HG03060 (cell line): ENCODE data around the gene POTEB3.
"Not testable (repeated sequence)": the region's sequence is repeated elsewhere in the genome, so short reads cannot be mapped to it uniquely, and the experiment has no call there.

ENCODE experiments used
- ATAC-seq: cut with Tn5 transposase; IDR thresholded peaks from one replicate; pipeline ENCODE4 v1.9.1; 2021; ENCODE audit warnings: low read depth, moderate number of reproducible peaks; ENCODE audit not compliant: unreplicated experiment

Gene POTEB3

GRCh38 chr15:21440399-21440798 is at the start of gene POTEB3:
Gene POTEB3 (minus strand): TSS chr15:21440499. CDS start chr15:21440011, 488 bp downstream.
- not testable (repeated sequence) for ATAC-seq

- not testable (repeated sequence) for ATAC-seq
Measured at GRCh38 chr15:21453683-21454082, 13.4 kb upstream of the POTEB3 start.

DNA sequence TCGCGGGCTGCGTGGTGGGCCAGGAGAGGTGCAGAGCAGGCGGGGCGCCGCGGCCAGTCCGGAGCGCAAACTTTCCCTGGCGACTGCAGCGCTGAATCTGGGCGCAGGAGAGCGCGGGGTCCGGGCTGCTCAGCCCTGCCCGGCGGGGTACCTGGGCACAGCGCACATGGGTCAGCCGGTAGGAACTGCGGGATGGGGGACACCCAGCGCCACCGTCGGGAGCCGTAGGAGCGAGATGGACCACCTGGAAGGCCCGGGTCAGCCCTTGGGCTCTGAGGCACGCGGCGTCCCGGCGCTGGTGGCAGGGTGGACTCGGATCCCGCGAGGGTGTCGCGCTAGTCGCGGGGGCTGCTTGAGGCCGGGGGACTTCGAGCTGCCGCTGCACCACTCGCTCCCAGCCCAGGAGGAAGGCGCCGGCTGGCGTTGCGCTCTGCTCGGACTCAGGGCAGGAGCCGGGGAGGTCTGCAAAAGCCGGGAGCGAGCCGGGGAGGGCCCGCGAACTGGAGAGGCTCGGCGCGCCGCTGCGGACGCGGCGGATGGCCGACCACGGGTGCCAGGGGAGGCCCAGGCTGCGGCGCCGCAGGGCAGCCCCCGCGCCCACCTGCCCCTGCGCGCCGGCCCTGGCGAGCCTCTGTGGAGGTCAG is 11.7 kb upstream of the POTEB3 start:
- ATAC-seq = not testable (repeated sequence)

DNA sequence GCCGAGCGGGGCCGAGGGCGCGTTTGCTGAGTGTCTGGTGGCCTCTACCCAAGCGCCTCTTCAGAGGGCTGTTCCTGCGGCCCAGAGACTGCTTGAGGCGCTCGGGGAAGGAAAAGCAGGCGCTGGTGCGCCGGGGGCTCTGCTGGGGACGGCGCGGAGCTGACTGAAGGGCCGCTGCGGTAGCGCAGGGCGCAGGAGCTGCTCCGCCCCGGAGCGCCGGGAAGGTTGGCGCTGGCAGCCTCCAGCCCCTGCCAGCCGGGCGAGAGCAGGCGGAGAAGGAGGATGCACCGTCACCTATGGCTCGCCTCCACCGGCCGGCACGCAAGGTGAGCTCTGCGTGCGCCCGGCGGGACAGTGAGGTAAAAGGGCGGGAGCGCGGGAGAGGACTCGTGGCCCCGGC is 11.2 kb upstream of the POTEB3 start:
- ATAC-seq = not testable (repeated sequence)

- ATAC-seq = not testable (repeated sequence)
Measured at GRCh38 chr15:21407366-21407765, 32.9 kb downstream of the POTEB3 start.

GRCh38 chr15:21401531-21401930 is 38.8 kb downstream of the POTEB3 start:
- ATAC-seq = not testable (repeated sequence)

DNA sequence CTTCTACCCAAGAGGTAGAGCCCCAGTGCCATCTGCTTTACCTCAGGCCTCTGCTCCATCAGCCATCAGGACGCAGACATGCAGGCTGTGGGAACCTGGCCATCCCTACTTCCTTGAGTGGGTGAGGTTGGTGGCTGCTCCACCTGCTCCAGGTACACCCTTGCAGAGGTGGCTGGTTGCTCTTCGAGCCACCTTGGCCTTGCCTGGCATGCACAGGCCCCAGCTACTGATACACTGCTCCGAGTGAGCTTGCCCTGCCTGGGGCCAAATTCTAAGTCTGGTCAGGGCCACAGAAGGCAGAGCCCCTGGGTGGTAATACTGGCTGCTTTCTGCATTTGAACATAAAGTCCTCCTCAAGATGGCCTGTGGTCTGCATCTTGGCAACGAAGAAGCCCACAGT is 41.2 kb downstream of the POTEB3 start:
- ATAC-seq = not testable (repeated sequence)

DNA sequence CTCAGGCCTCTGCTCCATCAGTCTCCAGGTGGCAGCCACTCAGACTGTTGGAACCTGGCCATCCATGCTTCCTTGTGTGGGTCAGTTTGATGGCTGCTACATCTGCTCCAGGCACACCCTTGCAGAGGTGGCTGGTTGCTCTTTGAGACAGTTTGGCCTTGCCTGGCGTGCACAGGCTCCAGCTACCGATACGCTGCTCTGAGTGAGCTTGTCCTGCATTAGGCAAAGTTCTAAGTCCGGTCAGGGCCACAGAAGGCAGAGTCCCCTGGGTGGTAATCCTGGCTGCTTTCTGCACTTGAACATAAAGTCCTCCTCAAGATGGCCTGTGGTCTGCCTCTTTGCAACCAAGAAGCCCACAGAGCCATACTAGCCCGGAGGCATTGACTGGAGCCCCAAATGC is 41.8 kb downstream of the POTEB3 start:
- ATAC-seq = not testable (repeated sequence)

- not testable (repeated sequence) for ATAC-seq
Measured at GRCh38 chr15:21397656-21398055, 42.6 kb downstream of the POTEB3 start.

DNA sequence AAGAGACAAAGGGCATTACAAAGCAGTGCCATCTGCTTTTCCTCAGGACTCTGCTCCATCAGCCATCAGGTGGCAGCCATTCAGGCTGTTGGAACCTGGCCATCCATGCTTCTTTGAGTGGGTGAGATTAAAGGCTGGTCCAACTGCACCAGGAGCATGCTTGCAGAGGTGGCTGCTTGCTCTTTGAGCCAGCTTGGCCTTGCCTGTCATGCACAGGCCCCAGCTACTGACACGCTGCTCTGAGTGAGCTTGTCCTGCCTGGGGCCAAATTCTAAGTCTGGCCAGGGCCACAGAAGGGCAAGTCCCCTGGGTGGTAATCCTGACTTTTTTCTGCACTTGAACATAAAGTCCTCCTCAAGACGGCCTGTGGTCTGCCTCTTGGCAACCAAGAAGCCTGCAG is 43.1 kb downstream of the POTEB3 start:
- not testable (repeated sequence) for ATAC-seq

GRCh38 chr15:21385961-21386360 is 54.3 kb downstream of the POTEB3 start:
- not testable (repeated sequence) for ATAC-seq

- ATAC-seq = not testable (repeated sequence)
Measured at GRCh38 chr15:21383866-21384485, 56.3 kb downstream of the POTEB3 start.

GRCh38 chr15:21373682-21374081 is 66.6 kb downstream of the POTEB3 start:
- ATAC-seq = not testable (repeated sequence)

DNA sequence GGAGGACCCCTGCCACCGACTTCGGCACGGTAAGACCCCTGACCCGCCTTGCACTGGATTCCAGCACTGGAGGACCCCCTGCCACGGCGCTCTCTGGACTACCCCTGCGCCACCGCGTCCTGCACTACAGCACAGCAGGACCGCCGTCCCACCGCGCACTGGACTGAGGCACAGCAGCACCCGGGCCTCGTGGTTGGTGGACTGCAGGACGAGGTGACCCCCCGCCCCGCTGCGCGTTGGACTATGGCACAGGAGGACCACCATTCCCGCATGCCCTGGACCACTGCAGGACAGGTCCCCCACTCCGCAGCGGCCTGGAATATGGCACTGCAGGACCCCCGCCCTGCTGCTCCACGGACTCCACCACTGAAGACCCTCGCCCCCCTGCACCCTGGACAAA is 71.1 kb downstream of the POTEB3 start:
- not testable (repeated sequence) for ATAC-seq

DNA sequence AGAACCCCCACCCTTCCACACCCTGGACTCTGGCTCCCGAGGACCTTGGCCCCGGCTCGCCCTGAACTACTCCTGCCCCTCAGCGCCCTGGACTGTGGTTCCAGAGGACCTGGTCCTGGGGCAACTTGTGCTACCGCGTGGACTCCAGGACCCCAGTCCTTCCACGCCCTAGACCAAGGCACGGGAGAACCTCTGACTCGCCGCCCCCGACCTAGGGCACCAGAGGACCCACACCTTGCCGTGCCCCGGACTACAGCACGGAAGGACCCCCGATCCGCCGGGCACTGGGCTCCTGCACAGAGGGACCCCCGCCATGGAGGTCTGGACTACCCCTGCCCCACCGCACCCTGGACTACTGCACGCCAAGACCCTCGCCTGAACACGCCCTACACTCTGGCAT is 71.7 kb downstream of the POTEB3 start:
- not testable (repeated sequence) for ATAC-seq
